Peyer's patch (tissue), 4 donors: ENCODE data around the gene TCAP. TPM values are rescaled to one million over a fixed set of nuclear protein-coding genes. Genes with fewer than 3 reads are reported as not detected.

Experiments used
- DNase-seq, 3 donors: peaks; one replicate each; pipeline ENCODE4 v3.0.0-alpha.2; 2017 to 2019
- H3K27ac ChIP-seq, 4 donors: fragments of 200-600 bp; sonication (generic); one replicate each; pipeline ENCODE4 v1.5.1; 2016 to 2019
- H3K27me3 ChIP-seq, 2 donors: fragments of 200-600 bp; sonication (generic); one replicate each; pipeline ENCODE4 v1.5.1; 2019
- H3K36me3 ChIP-seq, 3 donors: fragments of 200-600 bp; sonication (generic); one replicate each; pipeline ENCODE4 v1.5.1; 2016 to 2019
- H3K4me1 ChIP-seq, 4 donors: fragments of 200-600 bp; sonication (generic); one replicate each; pipeline ENCODE4 v1.5.1; 2016 to 2019
- H3K4me3 ChIP-seq, 4 donors: fragments of 200-600 bp; sonication (generic); 1 replicate in 3 of 4; 2 replicates in 1 of 4; pipeline ENCODE4 v1.5.1; 2016 to 2019; ENCODE audit warnings: mild to moderate bottlenecking in 1 of 4
- H3K9me3 ChIP-seq, 4 donors: fragments of 200-600 bp; sonication (generic); one replicate each; pipeline ENCODE4 v1.5.1; 2016 to 2019; ENCODE audit warnings: mild to moderate bottlenecking in 1 of 4
- CTCF ChIP-seq, 6 experiments: fragments of 450-650 bp in 4 of 6; fragments of 200-600 bp in 2 of 6; sonication (generic) in 1 of 6; IDR thresholded peaks; one replicate each; pipeline ENCODE4 v1.5.1; 2017 to 2019; ENCODE audit warnings: antibody characterized with exemption in 6 of 6, mild to moderate bottlenecking in 3 of 6, moderate library complexity in 1 of 6
- POLR2A ChIP-seq, 2 donors: fragments of 450-650 bp; IDR thresholded peaks; one replicate each; pipeline ENCODE4 v1.5.1; 2017; ENCODE audit warnings: antibody characterized with exemption in 2 of 2, mild to moderate bottlenecking in 2 of 2, moderate library complexity in 2 of 2
- total RNA-seq, 4 donors: library from RNA; depleted of rRNA; stranded (reverse); fragments of >200 nt; gene quantifications; one replicate each; pipeline ENCODE4 v1.1.0, GENCODE V29; 2016

TCAP gene
- total RNA-seq, 4 donors from 2014 or later = 0.53 to 1.9 (median 1.1) TPM; not detected in 1

- H3K4me1 ChIP-seq = peaks cover 3 to 67% (median 6%) of the 10 kb centered on the region in 4 donors
Observed at GRCh38 chr17:39702901-39703893, 38.0 kb downstream of the TCAP start.

GRCh38 chr17:39703913-39704312, 38.8 kb downstream of the TCAP start:
- Histone ChIP-seq H3K36me3 (peaks cover 0 to 17% (median 0%) of the 10 kb centered on the region in 3 donors), H3K9me3 (no peaks in the 10 kb centered on the region), H3K27ac (peak overlapping the region in 3 of 4 donors; percentile 64 to 92 (median 76)), H3K4me3 (no peak overlapping the region), H3K4me1 (peaks cover 3 to 71% (median 6%) of the 10 kb centered on the region in 4 donors), H3K27me3 (no peaks in the 10 kb centered on the region)
- TF ChIP-seq CTCF (IDR thresholded peaks at IDR 0.05) = no peak
- TF ChIP-seq POLR2A (IDR thresholded peaks at IDR 0.05) = no peak
- DNase-seq = no peak

More at GRCh38 chr17:39702901-39703893, 38.0 kb downstream of the TCAP start:
- Histone ChIP-seq H3K36me3 (peaks cover 0 to 10% (median 0%) of the 10 kb centered on the region in 3 donors), H3K27me3 (no peaks in the 10 kb centered on the region), H3K4me3 (peak overlapping the region in 1 of 4 donors; percentile 14), H3K9me3 (no peaks in the 10 kb centered on the region), H3K27ac (peak overlapping the region in 3 of 4 donors; percentile 64 to 92 (median 76))
- no peak for TF ChIP-seq POLR2A (IDR thresholded peaks at IDR 0.05)
- no peak for TF ChIP-seq CTCF (IDR thresholded peaks at IDR 0.05)
- DNase-seq = no peak

- DNase-seq = peak in 1 of 3 donors; percentile 51
- peaks cover 3 to 71% (median 6%) of the 10 kb centered on the region in 4 donors for H3K4me1 ChIP-seq
- peak overlapping the region in 3 of 4 donors; percentile 76 to 92 (median 91) for H3K27ac ChIP-seq
- peaks cover 0 to 28% (median 0%) of the 10 kb centered on the region in 3 donors for H3K36me3 ChIP-seq
- H3K27me3 ChIP-seq = no peaks in the 10 kb centered on the region
- H3K4me3 ChIP-seq = peak overlapping the region in 2 of 4 donors; percentile 10 to 19
- peak in 3 of 6 experiments; percentile 38 to 51 (median 47) for TF ChIP-seq CTCF (IDR thresholded peaks at IDR 0.05)
- no peak for TF ChIP-seq POLR2A (IDR thresholded peaks at IDR 0.05)
- no peaks in the 10 kb centered on the region for H3K9me3 ChIP-seq
Observed at GRCh38 chr17:39704821-39705551, 39.8 kb downstream of the TCAP start.

GRCh38 chr17:39705786-39706348, 40.7 kb downstream of the TCAP start:
- Histone ChIP-seq H3K36me3 (peaks cover 0 to 37% (median 0%) of the 10 kb centered on the region in 3 donors), H3K4me3 (peak overlapping the region in 2 of 4 donors; percentile 10 to 24), H3K27me3 (no peaks in the 10 kb centered on the region), H3K9me3 (no peaks in the 10 kb centered on the region), H3K4me1 (peaks cover 3 to 71% (median 6%) of the 10 kb centered on the region in 4 donors), H3K27ac (peak overlapping the region in 3 of 4 donors; percentile 76 to 92 (median 91))
- peak in 2 of 3 donors; percentile 83 to 85 for DNase-seq
- TF ChIP-seq POLR2A (IDR thresholded peaks at IDR 0.05) (peak in 1 of 2 donors; percentile 43), CTCF (IDR thresholded peaks at IDR 0.05) (peak in 2 of 6 experiments; percentile 22 to 33)

- H3K36me3 ChIP-seq = peaks cover 0 to 42% (median 0%) of the 10 kb centered on the region in 3 donors
- DNase-seq = no peak
- H3K4me1 ChIP-seq = peaks cover 3 to 71% (median 6%) of the 10 kb centered on the region in 4 donors
Observed at GRCh38 chr17:39706383-39706782, 41.2 kb downstream of the TCAP start.

More at GRCh38 chr17:39706383-39706782, 41.2 kb downstream of the TCAP start:
- H3K27me3 ChIP-seq = no peaks in the 10 kb centered on the region
- H3K4me3 ChIP-seq = peak overlapping the region in 1 of 4 donors; percentile 24
- TF ChIP-seq CTCF (IDR thresholded peaks at IDR 0.05) = no peak
- TF ChIP-seq POLR2A (IDR thresholded peaks at IDR 0.05) = no peak
- H3K27ac ChIP-seq = peak overlapping the region in 3 of 4 donors; percentile 76 to 92 (median 91)
- H3K9me3 ChIP-seq = no peaks in the 10 kb centered on the region
